Natural killer cell (primary cell): ENCODE data around the gene MLPH. TPM values are rescaled to one million over a fixed set of nuclear protein-coding genes. Genes with fewer than 3 reads are reported as not detected.

Experiments
- ATAC-seq, 3 donors: fragments of 150-1000 bp in 2 of 3; fragments of 200-7000 bp in 1 of 3; cut with Tn5 transposase; 1 replicate in 1 of 3; 2 replicates in 2 of 3; pipeline ENCODE4 v1.10.0; 2021; ENCODE audit warnings: mild to moderate bottlenecking in 2 of 3, moderate library complexity in 2 of 3
- DNase-seq, 2 donors: peaks; one replicate each; pipeline versions ENCODE4 v3.0.0 to v3.0.0-alpha.2; 2013 to 2021; ENCODE audit warnings: mixed read lengths in 1 of 2
- H3K27ac ChIP-seq: one replicate; pipeline ENCODE4 v1.5.1; 2013; ENCODE audit warnings: mild to moderate bottlenecking, low read length
- H3K27me3 ChIP-seq: one replicate; pipeline ENCODE4 v1.6.1; 2013; ENCODE audit warnings: low read length; ENCODE audit not compliant: control insufficient read depth, insufficient read depth
- H3K36me3 ChIP-seq: one replicate; pipeline ENCODE4 v1.6.1; 2013; ENCODE audit warnings: low read length; ENCODE audit not compliant: control insufficient read depth, insufficient read depth
- H3K4me1 ChIP-seq: one replicate; pipeline ENCODE4 v1.6.1; 2013; ENCODE audit warnings: low read length; ENCODE audit not compliant: control insufficient read depth, insufficient read depth
- H3K4me3 ChIP-seq: one replicate; pipeline ENCODE4 v1.5.1; 2013; ENCODE audit warnings: low read length
- H3K9me3 ChIP-seq: one replicate; pipeline ENCODE4 v1.6.1; 2013; ENCODE audit warnings: low read length; ENCODE audit not compliant: control insufficient read depth, insufficient read depth
- H3K27ac Mint-ChIP-seq, 2 donors: one replicate each; pipeline ENCODE4 v1.8.0; 2022; ENCODE audit warnings: mild to moderate bottlenecking in 2 of 2, mixed read lengths in 2 of 2, moderate library complexity in 1 of 2
- H3K27me3 Mint-ChIP-seq, 2 donors: one replicate each; pipeline ENCODE4 v1.8.0; 2022; ENCODE audit warnings: low read depth in 2 of 2, mixed read lengths in 2 of 2
- H3K36me3 Mint-ChIP-seq: one replicate; pipeline ENCODE4 v1.8.0; 2022; ENCODE audit warnings: mixed read lengths
- H3K4me1 Mint-ChIP-seq, 2 donors: one replicate each; pipeline ENCODE4 v1.8.0; 2022; ENCODE audit warnings: mixed read lengths in 2 of 2
- H3K4me3 Mint-ChIP-seq: one replicate; pipeline ENCODE4 v1.8.0; 2022; ENCODE audit warnings: mild to moderate bottlenecking, moderate library complexity, mixed read lengths
- H3K9me3 Mint-ChIP-seq, 2 donors: one replicate each; pipeline ENCODE4 v1.8.0; 2022; ENCODE audit warnings: mixed read lengths in 2 of 2
- WGBS: methylation state at CpG from one replicate; pipeline ENCODE4 v1.1.7; 2013; ENCODE audit warnings: missing lambda C conversion rate; ENCODE audit not compliant: insufficient coverage; 5-methylcytosine and 5-hydroxymethylcytosine counted together
- intact Hi-C: fragments of 100-400 bp; cut with micrococcal nuclease; formaldehyde crosslinking; loops from one replicate; pipeline ENCODE4 v1.14.2; 2022
- total RNA-seq, 4 donors: library from RNA; stranded (reverse); fragments of 120-200 nt in 1 of 4; gene quantifications; one replicate each; pipeline versions ENCODE4 v1.2.3 to v1.2.4, GENCODE V29; 2013 to 2022
- TF ChIP-seq, protein P1 (sequence below): fragments of 200-600 bp; IDR thresholded peaks from one replicate; pipeline ENCODE4 v1.8.0; 2022; ENCODE audit warnings: antibody characterized with exemption

MLPH gene
- total RNA-seq, 3 donors from 2014 or later (not counting 1 experiment from before 2014, with no cell fraction given), result not detected

DNA sequence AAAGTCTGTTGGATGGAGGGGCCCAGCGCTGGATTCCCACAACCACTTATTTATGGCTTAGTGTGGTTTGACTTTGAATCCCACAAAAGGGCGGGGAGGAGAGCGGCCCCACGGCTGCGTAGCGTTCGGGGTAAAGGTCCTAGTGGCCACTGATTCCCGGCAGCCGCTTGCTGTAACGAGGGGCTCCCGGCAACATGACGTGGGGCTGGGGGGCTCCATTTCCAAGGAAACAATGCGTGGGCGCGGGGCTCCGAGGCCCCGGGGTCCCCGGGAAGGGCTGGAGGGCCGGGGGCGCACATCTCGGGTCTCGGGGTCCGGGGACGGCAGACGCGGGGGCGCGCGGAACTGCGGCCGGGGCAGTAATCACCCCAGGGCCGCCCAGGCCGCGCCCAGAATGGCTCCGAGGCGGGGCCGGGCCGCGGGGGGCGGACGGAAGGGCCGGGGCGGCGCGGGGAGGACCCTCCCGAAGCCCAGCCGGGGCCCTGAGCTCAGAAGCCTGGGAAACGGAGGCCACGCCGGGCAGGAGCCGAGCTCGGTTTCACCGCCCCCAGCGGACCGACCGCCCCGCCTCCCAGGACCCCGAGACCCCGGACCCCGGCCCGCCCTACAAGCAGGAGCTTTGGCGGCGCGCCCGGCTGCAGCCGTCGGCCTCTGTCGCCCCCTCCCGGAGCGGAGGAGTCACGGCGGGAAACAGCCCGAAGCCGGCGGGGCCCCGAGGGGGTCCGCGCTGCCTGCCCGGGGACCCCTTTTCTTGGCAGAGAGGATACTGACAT is 11.9 kb upstream of the MLPH start:
- Mint-ChIP-seq H3K9me3 (no peaks in the 10 kb centered on the region), H3K27ac (peak overlapping the region; percentile 21 to 84), H3K4me3 (peak overlapping the region; percentile 92), H3K27me3 (peaks cover 29 to 32% of the 10 kb centered on the region in 2 donors), H3K4me1 (peaks cover 6 to 17% of the 10 kb centered on the region in 2 donors), H3K36me3 (no peaks in the 10 kb centered on the region)
- Histone ChIP-seq H3K36me3 (no peaks in the 10 kb centered on the region), H3K27ac (peak overlapping the region; percentile 54), H3K4me3 (peak overlapping the region; percentile 66), H3K27me3 (peaks cover 9% of the 10 kb centered on the region), H3K4me1 (peaks cover 17% of the 10 kb centered on the region), H3K9me3 (no peaks in the 10 kb centered on the region)
- peak; percentile 89 to 91 (median 90) for ATAC-seq
- WGBS, result under 1% methylated on average over 79 of the region's 79 CpGs
- intact Hi-C loops, result loop anchor here (1.0 kb wide), 1 partner anchor 54 kb away; no protein-coding TSS in a partner anchor
- peak; percentile 78 to 84 for DNase-seq
- TF ChIP-seq, protein P1, sequence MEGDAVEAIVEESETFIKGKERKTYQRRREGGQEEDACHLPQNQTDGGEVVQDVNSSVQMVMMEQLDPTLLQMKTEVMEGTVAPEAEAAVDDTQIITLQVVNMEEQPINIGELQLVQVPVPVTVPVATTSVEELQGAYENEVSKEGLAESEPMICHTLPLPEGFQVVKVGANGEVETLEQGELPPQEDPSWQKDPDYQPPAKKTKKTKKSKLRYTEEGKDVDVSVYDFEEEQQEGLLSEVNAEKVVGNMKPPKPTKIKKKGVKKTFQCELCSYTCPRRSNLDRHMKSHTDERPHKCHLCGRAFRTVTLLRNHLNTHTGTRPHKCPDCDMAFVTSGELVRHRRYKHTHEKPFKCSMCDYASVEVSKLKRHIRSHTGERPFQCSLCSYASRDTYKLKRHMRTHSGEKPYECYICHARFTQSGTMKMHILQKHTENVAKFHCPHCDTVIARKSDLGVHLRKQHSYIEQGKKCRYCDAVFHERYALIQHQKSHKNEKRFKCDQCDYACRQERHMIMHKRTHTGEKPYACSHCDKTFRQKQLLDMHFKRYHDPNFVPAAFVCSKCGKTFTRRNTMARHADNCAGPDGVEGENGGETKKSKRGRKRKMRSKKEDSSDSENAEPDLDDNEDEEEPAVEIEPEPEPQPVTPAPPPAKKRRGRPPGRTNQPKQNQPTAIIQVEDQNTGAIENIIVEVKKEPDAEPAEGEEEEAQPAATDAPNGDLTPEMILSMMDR, result peak; percentile 95

DNA sequence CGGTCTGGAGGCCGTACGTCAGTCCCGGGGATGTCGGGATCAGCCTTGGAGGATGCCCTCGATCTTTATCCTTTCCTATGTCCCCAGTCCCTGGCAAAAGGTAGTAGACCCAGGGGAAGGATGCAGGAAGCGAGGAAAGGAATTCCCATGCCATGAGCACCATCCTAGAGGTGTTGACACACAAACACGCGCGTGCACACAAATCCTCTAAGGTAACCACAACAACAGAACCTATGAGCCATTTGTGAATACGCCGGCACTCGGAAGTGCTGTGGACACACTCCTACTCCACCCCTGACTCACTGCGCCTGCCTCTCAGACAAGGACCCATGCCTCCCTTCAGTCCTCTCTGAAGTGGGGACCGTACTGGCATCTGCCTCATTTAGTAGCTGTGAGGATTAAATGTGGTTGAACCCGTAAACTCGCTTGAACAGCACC is 11.3 kb upstream of the MLPH start:
- 17% methylated on average over 17 of the region's 17 CpGs for WGBS
- TF ChIP-seq, protein P1, result peak; percentile 24
- Histone ChIP-seq H3K4me1 (peaks cover 17% of the 10 kb centered on the region), H3K4me3 (peak overlapping the region; percentile 66), H3K36me3 (no peaks in the 10 kb centered on the region), H3K27me3 (peaks cover 9% of the 10 kb centered on the region), H3K9me3 (no peaks in the 10 kb centered on the region), H3K27ac (no peak overlapping the region)
- ATAC-seq, result peak in 1 of 3 donors; percentile 23
- Mint-ChIP-seq H3K9me3 (no peaks in the 10 kb centered on the region), H3K27me3 (peaks cover 30 to 32% of the 10 kb centered on the region in 2 donors), H3K36me3 (no peaks in the 10 kb centered on the region), H3K4me3 (peak overlapping the region; percentile 79), H3K27ac (peak overlapping the region in 1 of 2 donors; percentile 71), H3K4me1 (peaks cover 6 to 17% of the 10 kb centered on the region in 2 donors)
- intact Hi-C loops, result loop anchor here (1.0 kb wide), 1 partner anchor 54 kb away; no protein-coding TSS in a partner anchor
- DNase-seq, result peak in 1 of 2 donors; percentile 44

DNA sequence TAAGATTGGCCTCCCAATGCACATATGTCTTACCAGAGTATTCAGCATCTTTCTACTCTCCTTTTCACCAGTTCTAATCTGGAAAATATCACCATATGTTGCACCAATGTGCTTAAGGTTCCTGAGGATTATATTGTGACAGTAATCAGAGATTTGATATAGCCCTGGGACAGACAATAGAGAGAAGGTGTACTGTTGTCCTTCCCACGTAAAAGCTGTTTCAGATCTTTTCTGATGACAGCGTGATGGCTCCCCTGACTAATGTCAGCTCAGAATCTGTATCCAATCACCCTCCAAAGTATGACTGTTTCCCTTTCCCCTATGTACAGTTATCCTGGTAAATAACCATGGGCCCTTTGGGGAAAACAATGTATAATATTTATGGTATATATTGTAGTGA is 9.0 kb upstream of the MLPH start:
- Mint-ChIP-seq H3K4me1 (peaks cover 6 to 17% of the 10 kb centered on the region in 2 donors), H3K36me3 (no peaks in the 10 kb centered on the region), H3K27me3 (peaks cover 41 to 51% of the 10 kb centered on the region in 2 donors), H3K4me3 (no peak overlapping the region), H3K27ac (no peak overlapping the region), H3K9me3 (no peaks in the 10 kb centered on the region)
- H3K9me3 ChIP-seq, result no peaks in the 10 kb centered on the region
- DNase-seq, result no peak
- TF ChIP-seq, protein P1, result no peak
- no peak overlapping the region for H3K27ac ChIP-seq
- 100% methylated on average over 2 of the region's 2 CpGs for WGBS
- H3K4me1 ChIP-seq, result peaks cover 17% of the 10 kb centered on the region
- H3K4me3 ChIP-seq, result no peak overlapping the region
- peaks cover 9% of the 10 kb centered on the region for H3K27me3 ChIP-seq
- intact Hi-C loops, result no loop called here
- ATAC-seq, result no peak
- H3K36me3 ChIP-seq, result no peaks in the 10 kb centered on the region
